NAMALWA (cell line): ENCODE data around the gene MCU.

Source experiments
- DNase-seq: peaks from one replicate; pipeline ENCODE4 v3.0.0-alpha.2; 2015; ENCODE audit warnings: low spot score

The MCU gene

GRCh38 chr10:72802763-72803505 is 111.0 kb downstream of the MCU start:
- DNase-seq: no peak

GRCh38 chr10:72808001-72808400 is 116.1 kb downstream of the MCU start:
- DNase-seq: no peak

GRCh38 chr10:72809006-72809405 is 117.1 kb downstream of the MCU start:
- DNase-seq: no peak

- no peak for DNase-seq
Measured at GRCh38 chr10:72810976-72811375, 119.0 kb downstream of the MCU start.

GRCh38 chr10:72812415-72812752 is 120.4 kb downstream of the MCU start:
- no peak for DNase-seq

GRCh38 chr10:72812753-72813430 is 120.9 kb downstream of the MCU start:
- DNase-seq: no peak

- no peak for DNase-seq
Measured at GRCh38 chr10:72814099-72814790, 122.3 kb downstream of the MCU start.

- no peak for DNase-seq
Measured at GRCh38 chr10:72816565-72816964, 124.6 kb downstream of the MCU start.

- DNase-seq: no peak
Measured at GRCh38 chr10:72818076-72818475, 126.1 kb downstream of the MCU start.

GRCh38 chr10:72819053-72819452 is 127.1 kb downstream of the MCU start:
- no peak for DNase-seq

- DNase-seq: no peak
Measured at GRCh38 chr10:72821606-72822005, 129.7 kb downstream of the MCU start.

- DNase-seq: no peak
Measured at GRCh38 chr10:72822342-72822986, 130.5 kb downstream of the MCU start.

GRCh38 chr10:72825163-72825562 is 133.2 kb downstream of the MCU start:
- DNase-seq: no peak

GRCh38 chr10:72826346-72826745 is 134.4 kb downstream of the MCU start:
- DNase-seq: no peak

- no peak for DNase-seq
Measured at GRCh38 chr10:72828294-72828693, 136.4 kb downstream of the MCU start.

- no peak for DNase-seq
Measured at GRCh38 chr10:72830625-72831024, 138.7 kb downstream of the MCU start.

GRCh38 chr10:72831696-72832409 is 139.9 kb downstream of the MCU start:
- no peak for DNase-seq

GRCh38 chr10:72832701-72833100 is 140.8 kb downstream of the MCU start:
- no peak for DNase-seq

GRCh38 chr10:72834183-72834825 is 142.4 kb downstream of the MCU start:
- DNase-seq: peak; percentile 51

GRCh38 chr10:72840319-72840718 is 148.4 kb downstream of the MCU start:
- no peak for DNase-seq

- no peak for DNase-seq
Measured at GRCh38 chr10:72841487-72841886, 149.5 kb downstream of the MCU start.

- DNase-seq: no peak
Measured at GRCh38 chr10:72842164-72842563, 150.2 kb downstream of the MCU start.
